Neural progenitor cell (in vitro differentiated cells): ENCODE data around the gene PRG3. TPM values are rescaled to one million over a fixed set of nuclear protein-coding genes. Genes with fewer than 3 reads are reported as not detected.

ENCODE experiments used
- DNase-seq: peaks from one replicate; pipeline ENCODE4 v3.0.0-alpha.2; 2016; ENCODE audit warnings: low spot score
- H2AFZ ChIP-seq: fragments of 200-600 bp; sonication (generic); replicated peaks from 2 replicates; pipeline ENCODE4 v1.6.1; 2016; ENCODE audit warnings: antibody characterized with exemption
- H3F3A ChIP-seq: fragments of 200-600 bp; sonication (generic); 2 replicates; pipeline ENCODE4 v1.6.1; 2016; ENCODE audit warnings: antibody characterized with exemption, low read depth
- H3K27ac ChIP-seq: fragments of 200-600 bp; sonication (generic); 2 replicates; pipeline ENCODE4 v1.5.1; 2016; ENCODE audit warnings: mild to moderate bottlenecking
- H3K27me3 ChIP-seq: fragments of 200-600 bp; sonication (generic); 2 replicates; pipeline ENCODE4 v1.6.1; 2016; ENCODE audit warnings: mild to moderate bottlenecking, moderate library complexity
- H3K36me3 ChIP-seq: fragments of 200-600 bp; sonication (generic); 2 replicates; pipeline ENCODE4 v1.5.1; 2016
- H3K4me1 ChIP-seq: fragments of 200-600 bp; sonication (generic); 2 replicates; pipeline ENCODE4 v1.6.1; 2016; ENCODE audit warnings: mixed run types
- H3K4me2 ChIP-seq: fragments of 200-600 bp; sonication (generic); 2 replicates; pipeline ENCODE4 v1.6.1; 2016
- H3K4me3 ChIP-seq: fragments of 200-600 bp; sonication (generic); 2 replicates; pipeline ENCODE4 v1.5.1; 2016
- H3K79me2 ChIP-seq: fragments of 200-600 bp; sonication (generic); 2 replicates; pipeline ENCODE4 v1.6.1; 2016; ENCODE audit warnings: low read depth
- H3K9ac ChIP-seq: fragments of 200-600 bp; sonication (generic); 2 replicates; pipeline ENCODE4 v1.6.1; 2016
- H3K9me3 ChIP-seq: fragments of 200-600 bp; sonication (generic); 2 replicates; pipeline ENCODE4 v1.5.1; 2016; ENCODE audit warnings: low read depth
- H4K20me1 ChIP-seq: fragments of 200-600 bp; sonication (generic); 2 replicates; pipeline ENCODE4 v1.6.1; 2016; ENCODE audit warnings: low read depth
- H3K27ac Mint-ChIP-seq: 3 replicates; pipeline ENCODE4 v1.8.0; 2021; ENCODE audit warnings: mixed read lengths
- H3K27me3 Mint-ChIP-seq: 2 replicates; pipeline ENCODE4 v1.8.0; 2022; ENCODE audit warnings: low read depth, mild to moderate bottlenecking, inconsistent platforms, moderate library complexity, mixed read lengths; ENCODE audit not compliant: insufficient read depth
- H3K36me3 Mint-ChIP-seq: 3 replicates; pipeline ENCODE4 v1.8.0; 2021; ENCODE audit warnings: mixed read lengths
- H3K4me1 Mint-ChIP-seq: 3 replicates; pipeline ENCODE4 v1.8.0; 2021; ENCODE audit warnings: mixed read lengths
- H3K4me3 Mint-ChIP-seq: 3 replicates; pipeline ENCODE4 v1.8.0; 2021; ENCODE audit warnings: mild to moderate bottlenecking, moderate library complexity, mixed read lengths
- H3K9me3 Mint-ChIP-seq: 3 replicates; pipeline ENCODE4 v1.8.0; 2020; ENCODE audit warnings: mixed read lengths
- EZH2 ChIP-seq: fragments of 200-600 bp; sonication (generic); IDR thresholded peaks from 2 replicates; pipeline ENCODE4 v1.6.1; 2017; ENCODE audit warnings: antibody characterized with exemption, mild to moderate bottlenecking, moderate library complexity
- EZH2phosphoT487 ChIP-seq: fragments of 200-600 bp; sonication (generic); IDR thresholded peaks from 2 replicates; pipeline ENCODE4 v1.6.1; 2017; ENCODE audit warnings: antibody characterized with exemption
- total RNA-seq: library from RNA; depleted of rRNA; stranded (reverse); fragments of >200 nt; gene quantifications from 2 replicates; pipeline ENCODE4 v1.2.3, GENCODE V29; 2015; ENCODE audit warnings: low replicate concordance
- TF ChIP-seq, protein P1 (sequence below): fragments of 200-600 bp; sonication (generic); IDR thresholded peaks from 2 replicates; pipeline ENCODE4 v1.5.1; 2017; ENCODE audit warnings: antibody characterized with exemption, mild to moderate bottlenecking

Gene PRG3
- total RNA-seq, 1 donor from 2014 or later: not detected

DNA sequence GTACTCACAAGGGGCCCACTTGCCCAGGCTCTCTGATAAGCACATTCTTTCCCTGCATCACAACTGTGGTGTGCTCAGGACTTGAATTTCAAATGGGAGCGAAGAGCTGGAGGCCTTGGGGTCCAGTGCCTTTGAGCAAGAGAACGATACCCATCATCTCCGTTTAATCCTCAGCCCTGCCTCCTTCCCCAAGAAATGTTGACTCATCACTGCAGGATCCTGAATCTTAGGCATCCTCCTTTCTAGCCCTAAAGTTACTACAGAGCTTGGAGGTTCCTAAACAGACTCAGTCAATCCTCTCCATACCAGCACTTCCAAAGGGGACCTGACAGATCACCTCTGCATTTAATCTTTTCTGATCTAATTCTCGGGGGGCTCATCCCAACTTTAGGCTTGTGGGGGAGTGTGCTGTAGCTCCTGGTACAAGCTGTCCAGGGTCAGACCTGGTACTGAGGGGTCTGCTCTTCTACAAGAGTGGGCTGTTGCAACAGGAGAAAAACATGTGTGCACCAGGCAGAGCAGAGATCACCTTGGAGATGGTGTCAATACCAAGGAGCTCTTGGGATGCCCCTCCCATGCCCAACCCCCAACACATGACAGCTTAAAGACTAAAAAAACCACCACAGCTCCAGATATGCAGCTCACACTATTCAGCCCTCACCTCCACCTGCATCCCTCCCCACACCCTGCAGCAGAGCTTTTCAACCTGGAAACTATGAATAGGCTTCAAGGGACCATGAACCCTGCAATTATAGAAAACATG lies 13.4 kb upstream of the PRG3 start:
- Histone ChIP-seq H3K79me2 (no peaks in the 10 kb centered on the region), H3K27me3 (peaks cover 25% of the 10 kb centered on the region), H3F3A (no peaks in the 10 kb centered on the region), H3K9me3 (no peaks in the 10 kb centered on the region), H3K4me2 (no peak overlapping the region), H3K27ac (no peak overlapping the region), H3K4me1 (no peaks in the 10 kb centered on the region), H3K9ac (no peak overlapping the region), H3K36me3 (no peaks in the 10 kb centered on the region), H2AFZ (no peak overlapping the region), H3K4me3 (no peak overlapping the region), H4K20me1 (no peaks in the 10 kb centered on the region)
- DNase-seq: no peak
- H3K9me3 Mint-ChIP-seq: no peaks in the 10 kb centered on the region
- H3K36me3 Mint-ChIP-seq: no peaks in the 10 kb centered on the region
- H3K27me3 Mint-ChIP-seq: no peaks in the 10 kb centered on the region
- H3K4me3 Mint-ChIP-seq: no peak overlapping the region
- H3K4me1 Mint-ChIP-seq: no peaks in the 10 kb centered on the region
- no peak overlapping the region for H3K27ac Mint-ChIP-seq
- TF ChIP-seq EZH2phosphoT487: no peak
- TF ChIP-seq, protein P1, sequence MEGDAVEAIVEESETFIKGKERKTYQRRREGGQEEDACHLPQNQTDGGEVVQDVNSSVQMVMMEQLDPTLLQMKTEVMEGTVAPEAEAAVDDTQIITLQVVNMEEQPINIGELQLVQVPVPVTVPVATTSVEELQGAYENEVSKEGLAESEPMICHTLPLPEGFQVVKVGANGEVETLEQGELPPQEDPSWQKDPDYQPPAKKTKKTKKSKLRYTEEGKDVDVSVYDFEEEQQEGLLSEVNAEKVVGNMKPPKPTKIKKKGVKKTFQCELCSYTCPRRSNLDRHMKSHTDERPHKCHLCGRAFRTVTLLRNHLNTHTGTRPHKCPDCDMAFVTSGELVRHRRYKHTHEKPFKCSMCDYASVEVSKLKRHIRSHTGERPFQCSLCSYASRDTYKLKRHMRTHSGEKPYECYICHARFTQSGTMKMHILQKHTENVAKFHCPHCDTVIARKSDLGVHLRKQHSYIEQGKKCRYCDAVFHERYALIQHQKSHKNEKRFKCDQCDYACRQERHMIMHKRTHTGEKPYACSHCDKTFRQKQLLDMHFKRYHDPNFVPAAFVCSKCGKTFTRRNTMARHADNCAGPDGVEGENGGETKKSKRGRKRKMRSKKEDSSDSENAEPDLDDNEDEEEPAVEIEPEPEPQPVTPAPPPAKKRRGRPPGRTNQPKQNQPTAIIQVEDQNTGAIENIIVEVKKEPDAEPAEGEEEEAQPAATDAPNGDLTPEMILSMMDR: no peak
- no peak for TF ChIP-seq EZH2

DNA sequence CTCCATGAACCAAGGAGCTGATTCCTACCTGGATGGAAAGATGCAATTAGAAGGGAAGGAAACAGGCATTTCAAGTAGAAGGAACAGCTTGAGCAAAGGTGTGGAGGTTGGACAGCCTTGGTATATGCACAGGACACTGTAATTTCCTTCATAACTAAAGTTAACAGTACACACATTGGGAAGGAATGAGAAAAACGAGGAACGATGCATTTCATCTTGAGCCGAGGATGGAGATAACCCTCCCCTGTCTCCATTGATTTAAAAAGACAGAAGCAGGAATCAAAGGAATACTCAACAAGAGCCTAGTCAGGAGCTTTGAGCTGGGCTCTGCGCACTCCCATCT lies 11.8 kb upstream of the PRG3 start:
- Mint-ChIP-seq H3K36me3 (no peaks in the 10 kb centered on the region), H3K27me3 (peaks cover 2% of the 10 kb centered on the region), H3K4me3 (no peak overlapping the region), H3K27ac (no peak overlapping the region), H3K9me3 (no peaks in the 10 kb centered on the region), H3K4me1 (no peaks in the 10 kb centered on the region)
- Histone ChIP-seq H3K36me3 (no peaks in the 10 kb centered on the region), H3K9me3 (no peaks in the 10 kb centered on the region), H3K4me3 (no peak overlapping the region), H2AFZ (no peak overlapping the region), H3K4me2 (no peak overlapping the region), H3K27ac (no peak overlapping the region), H3F3A (no peaks in the 10 kb centered on the region), H3K4me1 (no peaks in the 10 kb centered on the region), H3K9ac (no peak overlapping the region), H3K27me3 (peaks cover 29% of the 10 kb centered on the region), H4K20me1 (no peaks in the 10 kb centered on the region), H3K79me2 (no peaks in the 10 kb centered on the region)
- TF ChIP-seq EZH2phosphoT487 (no peak), EZH2 (no peak)
- TF ChIP-seq, protein P1: no peak
- no peak for DNase-seq

DNA sequence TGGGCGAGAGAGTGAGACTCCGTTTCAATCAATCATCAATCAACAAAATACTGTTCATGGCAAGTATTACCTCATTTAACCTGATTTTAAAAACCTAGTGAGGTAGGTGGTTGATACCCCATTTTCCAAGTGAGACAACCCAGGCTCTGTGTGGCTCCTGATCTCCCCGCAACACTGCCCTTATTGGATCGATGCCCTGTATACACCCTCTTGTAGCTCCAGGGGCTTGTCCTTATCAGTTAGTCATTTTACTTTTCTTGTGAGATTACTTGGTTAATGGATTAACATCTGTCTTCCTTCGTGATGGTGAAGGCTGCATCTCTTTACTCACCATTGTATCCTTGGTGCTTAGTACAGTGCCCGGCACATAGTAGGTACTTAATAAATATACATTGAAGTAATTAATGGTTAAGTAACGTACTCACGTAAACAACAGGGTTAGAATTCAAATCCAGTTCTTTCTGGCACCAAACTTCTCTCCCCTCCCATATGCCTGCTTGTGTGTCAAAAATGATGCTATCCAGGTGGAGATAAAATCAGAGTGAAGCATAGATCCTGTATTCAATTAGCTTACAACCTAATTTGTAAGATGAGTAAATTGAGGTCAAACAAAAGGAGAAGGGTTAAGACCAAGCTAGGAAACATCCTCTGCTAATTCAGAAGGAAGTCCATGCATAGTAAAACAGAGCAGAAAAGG lies 11.3 kb upstream of the PRG3 start:
- Mint-ChIP-seq H3K27me3 (peaks cover 2% of the 10 kb centered on the region), H3K4me3 (no peak overlapping the region), H3K4me1 (peaks cover under 1% of the 10 kb centered on the region), H3K9me3 (no peaks in the 10 kb centered on the region), H3K27ac (no peak overlapping the region), H3K36me3 (no peaks in the 10 kb centered on the region)
- H3F3A ChIP-seq: no peaks in the 10 kb centered on the region
- DNase-seq: no peak
- H3K27ac ChIP-seq: no peak overlapping the region
- no peak overlapping the region for H3K4me3 ChIP-seq
- no peak overlapping the region for H2AFZ ChIP-seq
- TF ChIP-seq EZH2 (no peak), EZH2phosphoT487 (no peak)
- TF ChIP-seq, protein P1: no peak
- peaks cover 29% of the 10 kb centered on the region for H3K27me3 ChIP-seq
- no peaks in the 10 kb centered on the region for H3K9me3 ChIP-seq
- no peaks in the 10 kb centered on the region for H4K20me1 ChIP-seq
- H3K4me2 ChIP-seq: no peak overlapping the region
- H3K79me2 ChIP-seq: no peaks in the 10 kb centered on the region
- H3K9ac ChIP-seq: no peak overlapping the region
- H3K4me1 ChIP-seq: no peaks in the 10 kb centered on the region
- no peaks in the 10 kb centered on the region for H3K36me3 ChIP-seq
